ENCODE data around the gene GYPA.
"Not testable (repeated sequence)": the region's sequence is repeated elsewhere in the genome, so short reads cannot be mapped to it uniquely, and the experiment has no call there.

The GYPA gene

GRCh38 chr4:144140594-144141295 is at the start of gene GYPA:
Gene GYPA (minus strand): TSS chr4:144140718. CDS start chr4:144140635, 83 bp downstream.
- not testable (repeated sequence) for DNase-seq

- no peak for DNase-seq
Measured at GRCh38 chr4:144190009-144190408, 49.5 kb upstream of the GYPA start.

GRCh38 chr4:144189121-144189520 is 48.6 kb upstream of the GYPA start:
- no peak for DNase-seq

DNA sequence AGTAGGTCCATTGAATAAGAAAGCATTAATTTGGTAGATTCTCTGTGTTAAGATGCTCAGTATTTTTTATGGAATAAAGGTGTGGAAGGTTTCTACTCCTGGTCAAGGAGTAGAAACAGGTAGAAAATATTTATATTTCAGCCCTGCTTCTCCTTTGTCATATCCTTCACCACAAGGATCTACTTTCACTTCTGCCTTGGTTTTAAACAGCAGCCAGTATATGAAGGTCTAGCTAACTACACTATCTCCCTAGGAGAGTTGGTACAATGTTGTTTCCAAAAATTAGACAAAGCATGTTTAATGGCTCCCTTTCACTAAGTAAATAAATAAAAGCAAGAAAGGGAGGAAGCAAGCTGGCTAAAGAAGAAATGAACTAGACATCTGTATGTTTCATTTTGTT is 44.6 kb upstream of the GYPA start:
- DNase-seq: no peak

DNA sequence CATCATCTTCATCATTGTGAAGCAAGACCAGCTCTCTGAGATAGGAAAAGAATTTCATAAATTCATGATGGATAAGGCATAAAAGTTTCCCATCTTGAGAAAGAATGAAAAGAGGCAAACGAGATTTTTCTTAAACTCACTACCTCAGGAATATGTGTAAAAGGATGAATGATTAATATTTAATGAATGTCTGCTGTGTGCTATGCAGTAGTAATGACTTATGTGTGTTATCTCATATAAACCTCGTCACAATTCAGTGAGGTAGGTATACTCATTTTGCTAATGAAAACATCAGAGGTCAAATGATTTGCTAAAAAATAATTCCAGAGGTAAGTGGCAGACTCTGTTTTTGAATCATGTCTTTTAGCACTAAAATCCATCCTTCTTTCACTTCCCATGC is 42.6 kb upstream of the GYPA start:
- DNase-seq: no peak

DNA sequence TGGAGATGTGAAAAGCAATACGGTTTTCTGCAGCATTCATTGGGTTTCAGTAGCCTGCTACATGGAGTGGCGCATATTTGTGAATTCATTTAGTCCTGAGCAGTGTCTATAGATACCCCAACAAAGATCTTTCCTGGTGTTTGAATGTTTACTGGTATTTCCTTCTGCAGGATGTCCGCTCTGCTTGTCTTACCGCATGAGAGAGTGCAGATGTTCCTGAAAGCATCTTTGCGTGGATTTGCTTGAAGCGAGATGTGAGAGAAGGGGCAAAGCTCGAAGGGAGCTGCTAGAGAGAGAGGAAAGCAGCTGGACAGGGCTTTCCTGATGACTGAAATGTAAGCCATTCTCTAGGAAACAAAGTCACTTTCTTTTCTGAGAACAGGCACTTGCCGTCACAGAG is 40.9 kb upstream of the GYPA start:
- DNase-seq: no peak

GRCh38 chr4:144179152-144179739 is 38.7 kb upstream of the GYPA start:
- no peak for DNase-seq

DNA sequence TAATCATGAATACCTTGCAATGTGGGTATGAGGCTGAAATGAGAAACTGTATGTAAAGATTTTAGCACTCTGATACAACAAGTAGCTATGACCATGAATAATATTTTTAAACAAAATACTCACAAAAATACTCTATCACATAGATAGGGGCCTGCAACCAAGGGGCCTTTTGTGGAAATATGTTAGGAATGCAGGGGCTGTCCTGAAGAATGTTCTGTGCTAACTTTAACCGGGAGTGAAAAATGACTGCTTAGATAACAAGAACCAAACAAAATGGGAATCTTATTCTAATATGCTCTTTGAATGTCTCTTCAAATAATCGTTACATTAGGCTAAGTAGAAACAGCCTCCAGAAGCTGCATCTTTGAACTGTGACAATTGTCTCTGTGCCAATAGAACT is 37.9 kb upstream of the GYPA start:
- no peak for DNase-seq

DNA sequence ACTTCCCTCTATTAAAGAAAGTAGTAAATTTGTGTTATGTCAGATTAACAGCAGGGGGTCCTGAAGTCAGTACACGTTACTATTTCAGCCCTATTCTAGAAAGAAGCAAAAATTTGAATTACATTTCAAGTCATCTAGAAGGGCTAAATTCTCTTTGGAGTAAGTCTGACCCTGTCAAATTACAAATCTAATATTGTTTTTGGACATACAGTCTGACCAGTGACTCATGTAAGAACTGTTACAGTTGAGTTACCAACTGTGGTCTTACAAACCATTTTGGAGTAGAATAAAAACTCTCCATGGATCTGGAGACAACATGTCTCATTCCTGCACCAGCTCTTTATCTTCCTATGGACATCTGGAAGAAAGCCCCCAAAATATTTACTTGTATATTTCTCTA is 36.0 kb upstream of the GYPA start:
- no peak for DNase-seq

DNA sequence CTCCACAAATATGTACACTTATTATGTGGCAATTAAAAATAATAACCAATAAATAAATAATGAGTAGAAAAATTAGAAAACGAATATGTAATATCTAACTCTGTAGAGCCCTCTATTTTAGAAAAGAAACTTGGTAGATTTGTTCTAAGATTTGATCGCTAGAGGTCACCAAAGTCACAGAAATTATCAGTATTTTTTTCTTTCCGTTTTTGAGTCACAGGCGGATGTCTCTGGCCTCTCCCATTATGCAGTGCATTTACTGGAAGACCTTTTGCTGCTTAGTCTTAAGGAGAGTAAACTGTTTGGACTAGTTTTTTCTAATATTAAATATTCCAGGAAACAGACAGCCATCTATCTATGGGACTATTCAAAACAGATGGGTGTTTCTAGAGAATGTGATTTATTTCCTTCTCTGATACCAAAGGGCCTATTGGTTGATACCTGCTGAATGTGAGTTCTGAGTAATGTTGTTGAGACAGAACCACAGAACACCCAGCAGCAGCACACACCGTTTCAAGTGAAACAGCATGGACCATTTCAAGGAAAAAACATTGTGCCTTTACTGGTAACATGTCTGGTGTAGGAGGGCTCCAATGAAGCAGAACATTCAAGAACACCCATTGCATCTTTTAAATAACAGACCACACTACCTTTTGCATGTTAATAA is 34.0 kb upstream of the GYPA start:
- no peak for DNase-seq

- DNase-seq: no peak
Measured at GRCh38 chr4:144171697-144172096, 31.2 kb upstream of the GYPA start.

DNA sequence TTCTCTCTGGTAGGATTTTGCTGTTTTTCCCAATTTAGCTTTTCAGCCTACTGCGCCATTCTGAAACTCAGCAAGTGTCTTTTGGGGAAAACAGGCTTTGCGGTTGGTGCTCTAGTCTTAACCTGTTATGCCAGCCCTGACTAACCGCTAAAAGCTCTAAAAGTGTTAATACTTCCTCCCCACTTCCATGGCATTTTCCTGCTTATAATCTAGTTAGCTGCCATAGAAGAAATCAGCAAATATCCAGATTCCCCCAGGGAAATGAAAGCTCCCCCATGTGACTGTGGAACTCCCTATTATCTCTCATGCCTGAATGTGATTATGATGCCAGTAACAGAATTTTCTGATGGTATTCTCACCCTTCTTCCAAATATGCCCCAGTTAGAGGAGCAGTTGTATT is 28.7 kb upstream of the GYPA start:
- DNase-seq: no peak

GRCh38 chr4:144154044-144154443 is 13.5 kb upstream of the GYPA start:
- no peak for DNase-seq

DNA sequence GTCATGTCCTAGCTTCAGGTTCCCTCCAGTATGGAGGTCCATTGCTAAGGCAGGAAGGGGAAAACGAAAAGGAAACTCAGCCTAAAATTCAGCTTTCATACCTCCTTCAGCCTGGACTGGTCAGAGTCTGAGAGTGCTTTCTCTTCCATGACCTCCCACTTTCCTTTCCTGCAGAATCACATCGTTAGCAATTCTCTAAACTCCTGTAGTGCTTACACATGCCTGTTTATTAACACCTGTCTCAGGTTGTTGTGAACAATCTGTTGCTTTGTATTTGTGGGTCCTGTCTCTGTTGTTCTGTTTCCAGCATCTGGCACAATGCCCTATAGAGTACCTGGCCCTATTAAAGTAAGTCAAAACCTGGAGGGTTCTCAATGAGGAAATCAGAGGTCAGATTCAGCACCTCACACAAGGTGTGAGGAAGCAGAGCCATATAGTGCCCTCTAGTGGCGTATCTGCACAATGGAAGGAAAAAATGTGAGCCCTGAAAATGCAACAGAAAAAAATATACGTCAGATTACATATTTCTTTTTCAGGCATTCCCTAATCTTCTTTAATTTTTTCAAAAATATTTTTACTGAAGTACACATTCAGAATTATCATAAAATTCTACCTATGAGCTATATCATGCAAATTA is 2.3 kb upstream of the GYPA start:
- DNase-seq: not testable (repeated sequence)

DNA sequence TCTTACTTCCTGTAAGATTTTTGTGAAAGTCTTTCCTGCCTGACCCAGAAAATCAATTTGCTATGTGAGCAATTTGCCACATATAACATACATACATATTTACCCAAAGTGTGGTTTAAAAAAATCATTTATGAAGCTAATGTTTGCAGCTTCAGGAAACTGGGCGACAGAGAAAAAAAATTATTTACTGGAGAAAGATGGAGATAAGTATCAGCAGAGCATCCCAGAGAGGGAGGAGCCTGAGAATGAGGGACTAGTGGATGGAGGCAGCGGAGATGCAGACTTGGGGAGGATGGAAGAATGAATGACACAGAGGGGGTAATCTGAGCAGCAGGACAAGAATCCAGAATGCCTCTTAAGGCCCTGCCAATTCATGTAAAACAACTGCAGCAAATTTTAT is 975 bp upstream of the GYPA start:
- DNase-seq: no peak

DNA sequence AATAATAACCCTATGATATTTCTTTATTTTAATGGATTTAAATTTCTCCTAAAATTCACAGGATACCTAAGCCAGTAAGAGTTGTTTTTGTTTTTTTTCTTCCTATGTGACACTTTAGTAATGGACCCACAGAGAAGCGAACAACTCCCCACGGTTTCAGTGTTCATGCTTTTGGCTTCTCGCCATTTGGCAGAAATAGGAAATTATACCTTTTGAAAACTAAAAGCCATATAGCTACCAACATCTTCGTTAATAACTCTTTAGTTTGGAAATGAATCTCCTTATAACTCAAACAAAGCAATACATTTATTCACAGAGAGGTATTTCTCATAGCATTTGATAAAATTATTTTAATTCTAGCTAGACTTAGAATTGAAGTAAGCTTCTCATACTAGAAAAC is 527 bp downstream of the GYPA start:
- not testable (repeated sequence) for DNase-seq

DNA sequence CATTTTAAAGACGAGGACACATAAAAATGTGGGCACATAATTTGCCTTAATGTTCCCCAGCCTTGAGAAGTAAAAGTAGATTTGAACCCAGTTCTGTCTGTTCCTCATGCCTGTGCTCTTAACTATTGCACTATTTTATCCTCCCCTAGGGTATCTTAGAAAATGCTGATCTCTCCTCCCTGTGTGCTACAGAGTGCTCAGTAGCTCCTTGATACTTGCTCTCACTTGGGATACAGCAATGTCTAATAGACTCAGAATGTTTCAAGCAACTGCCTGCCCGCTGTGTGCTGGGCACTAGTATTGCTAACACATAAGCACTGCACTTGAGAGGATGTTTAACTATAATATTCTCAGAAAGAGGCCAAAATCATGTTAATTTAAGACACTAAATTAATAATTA is 971 bp downstream of the GYPA start:
- DNase-seq: not testable (repeated sequence)

DNA sequence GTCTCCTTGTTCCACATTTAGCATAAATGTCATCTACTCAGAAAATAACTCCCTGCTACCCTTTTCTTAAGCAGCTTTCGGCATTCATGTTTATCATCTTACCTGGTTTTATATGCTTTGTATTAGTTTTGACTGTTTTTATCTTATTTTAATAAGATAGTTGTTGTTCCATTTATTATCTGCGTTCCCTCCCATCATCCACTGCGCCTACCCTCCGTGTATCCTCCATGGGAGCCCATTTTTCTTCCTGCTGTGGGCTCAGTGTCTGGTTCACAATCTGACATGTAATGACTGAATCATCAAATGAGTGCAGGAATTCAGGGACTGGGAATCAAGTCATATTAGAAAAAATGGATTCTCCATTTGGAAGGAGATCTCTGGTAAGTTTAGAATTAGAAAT is 2.3 kb downstream of the GYPA start:
- not testable (repeated sequence) for DNase-seq

DNA sequence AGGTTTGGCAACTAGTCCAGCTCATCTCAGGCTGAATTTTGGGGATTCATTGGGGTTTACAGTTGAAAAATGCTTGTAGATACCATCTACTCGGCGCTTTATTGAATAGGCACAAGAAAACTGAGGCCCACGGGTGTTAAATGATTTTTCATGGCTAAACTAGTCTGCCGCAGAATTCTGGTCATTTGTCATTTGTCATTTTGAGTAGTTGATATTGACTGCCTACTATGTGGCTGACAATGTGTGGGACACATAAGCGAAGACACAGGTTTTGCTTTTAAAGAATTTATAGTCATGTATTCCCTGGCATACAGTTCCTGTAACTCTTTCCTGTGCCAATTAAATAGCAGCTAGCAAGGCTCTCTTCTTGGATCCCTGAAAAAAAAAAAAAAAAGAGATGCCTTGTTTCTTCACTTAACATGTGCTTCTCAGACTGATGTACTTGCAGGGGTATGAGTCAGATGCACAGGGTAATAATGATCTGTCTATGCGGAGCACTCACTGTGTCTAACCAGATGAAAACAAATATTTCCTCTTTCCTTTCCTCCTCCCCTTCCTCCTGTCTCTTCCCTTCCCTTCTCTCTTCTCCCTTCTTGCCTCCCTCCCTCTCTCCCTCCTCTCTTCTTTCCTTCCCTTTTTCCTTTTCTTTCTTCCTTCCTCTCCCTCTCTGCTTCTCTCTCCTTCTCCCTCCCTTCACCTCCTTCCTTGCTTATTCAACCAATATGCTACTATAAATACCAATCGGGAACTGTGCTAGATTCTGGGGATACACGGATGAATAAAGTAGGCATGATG is 3.2 kb downstream of the GYPA start:
- not testable (repeated sequence) for DNase-seq

DNA sequence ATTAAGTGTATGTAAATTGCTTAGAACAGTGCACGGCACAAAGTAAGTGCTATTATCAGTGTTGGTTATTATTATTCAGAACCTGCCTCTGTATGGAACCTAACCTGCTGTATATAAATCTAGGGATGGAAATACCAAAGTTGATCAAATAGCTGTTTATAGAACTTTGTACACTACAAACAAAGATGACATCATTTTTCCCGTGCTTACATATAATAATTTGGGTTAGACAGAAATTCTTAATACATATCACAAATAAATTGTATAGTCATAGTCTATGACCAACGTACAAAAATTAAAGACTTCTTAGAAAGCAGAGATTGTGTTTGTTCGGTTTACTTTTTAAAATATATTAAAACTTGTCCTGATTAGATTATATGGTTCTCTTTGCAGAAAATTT is 4.3 kb downstream of the GYPA start:
- DNase-seq: not testable (repeated sequence)

- not testable (repeated sequence) for DNase-seq
Measured at GRCh38 chr4:144130167-144130566, 10.4 kb downstream of the GYPA start.

DNA sequence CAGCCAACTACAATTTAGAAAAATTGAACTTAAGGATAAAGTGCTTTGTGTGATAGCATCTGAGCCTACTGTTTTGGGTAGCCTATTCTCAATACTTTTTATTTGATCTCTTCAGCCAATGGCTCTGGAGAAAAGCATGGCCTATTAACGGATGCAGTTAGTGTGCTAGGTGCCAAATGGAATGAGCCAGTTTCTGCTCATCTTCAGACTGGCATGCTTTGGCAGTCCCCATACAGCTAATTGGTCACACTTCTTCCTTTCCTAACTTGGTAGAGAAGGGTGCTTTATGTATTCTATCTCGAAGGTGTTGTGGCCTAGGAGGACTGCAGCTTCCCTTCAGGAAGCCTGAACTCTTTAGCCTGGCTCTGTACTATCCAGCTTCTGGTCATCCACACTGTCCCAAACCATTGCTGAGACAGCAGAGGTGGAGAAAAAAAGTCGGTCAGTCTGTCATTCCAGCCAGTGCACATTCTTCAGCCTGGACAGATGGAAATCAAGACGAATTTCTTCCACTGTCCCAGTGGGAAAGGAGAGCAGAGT is 11.1 kb downstream of the GYPA start:
- not testable (repeated sequence) for DNase-seq
